ENCODE data around the gene PLXNA4. TPM values are rescaled to one million over a fixed set of nuclear protein-coding genes. Genes with fewer than 3 reads are reported as not detected.

The PLXNA4 gene
- total RNA-seq, 4 donors from 2014 or later = 5.1 to 7.0 (median 5.3) TPM

GRCh38 chr7:132073920-132074589 is 502.2 kb downstream of the PLXNA4 start:
- DNase-seq (ENCODE audit: low spot score in 2 of 2) = peak in 1 of 2 donors; percentile 34
- TF ChIP-seq CTCF (IDR thresholded peaks at IDR 0.05) = no peak
- no peak for TF ChIP-seq POLR2A (IDR thresholded peaks at IDR 0.05)
- H3K4me3 ChIP-seq (ENCODE audit: low read depth, poor library complexity, severe bottlenecking) = no peak overlapping the region
- intact Hi-C loops (cut with DNase I; ENCODE audit: low total_unique reads) = no loop called here
- WGBS, 2 donors = 72% methylated on average over 15 of the region's 15 CpGs

Data from lower leg skin (tissue), 4 donors.